Left renal pelvis (tissue), 4 donors: ENCODE results near the gene TMEM43. TPM values are rescaled to one million over a fixed set of nuclear protein-coding genes. Genes with fewer than 3 reads are reported as not detected.

Source experiments
- DNase-seq, 4 donors: peaks; one replicate each; pipeline ENCODE4 v3.0.0-alpha.2; 2013; ENCODE audit warnings: low read depth in 4 of 4, low spot score in 3 of 4
- polyA plus RNA-seq, 4 donors: library from polyadenylated mRNA; unstranded; fragments of 120-200 nt; gene quantifications; one replicate each; pipeline ENCODE4 v1.2.1, GENCODE V29; 2013; ENCODE audit not compliant: insufficient read length in 4 of 4

The TMEM43 gene
- polyA plus RNA-seq, 4 donors, result 51.0 to 113 (median 62.6) TPM

- DNase-seq, result no peak
Measured at GRCh38 chr3:14121859-14122258, 3.0 kb upstream of the TMEM43 start.

GRCh38 chr3:14122301-14122700 lies 2.6 kb upstream of the TMEM43 start:
- DNase-seq, result no peak

- DNase-seq, result no peak
Measured at GRCh38 chr3:14123308-14124222, 1.3 kb upstream of the TMEM43 start.

- DNase-seq, result no peak
Measured at GRCh38 chr3:14124223-14124614, 633 bp upstream of the TMEM43 start.

GRCh38 chr3:14125193-14126016 lies 553 bp downstream of the TMEM43 start:
- DNase-seq, result peak in 1 of 4 donors; percentile 46

- no peak for DNase-seq
Measured at GRCh38 chr3:14126017-14126886, 1.4 kb downstream of the TMEM43 start.

GRCh38 chr3:14126887-14127505 lies 2.1 kb downstream of the TMEM43 start:
- DNase-seq, result no peak

GRCh38 chr3:14127516-14128161 lies 2.8 kb downstream of the TMEM43 start:
- no peak for DNase-seq

GRCh38 chr3:14128724-14129123 lies 3.9 kb downstream of the TMEM43 start:
- DNase-seq, result no peak

GRCh38 chr3:14129296-14129695 lies 4.4 kb downstream of the TMEM43 start:
- DNase-seq, result no peak

- DNase-seq, result no peak
Measured at GRCh38 chr3:14130230-14130629, 5.4 kb downstream of the TMEM43 start.

- no peak for DNase-seq
Measured at GRCh38 chr3:14130707-14131106, 5.9 kb downstream of the TMEM43 start.

GRCh38 chr3:14131134-14131533 lies 6.3 kb downstream of the TMEM43 start:
- no peak for DNase-seq

GRCh38 chr3:14132120-14132519 lies 7.3 kb downstream of the TMEM43 start:
- DNase-seq, result no peak

GRCh38 chr3:14132689-14133088 lies 7.8 kb downstream of the TMEM43 start:
- DNase-seq, result no peak

GRCh38 chr3:14133188-14133800 lies 8.4 kb downstream of the TMEM43 start:
- no peak for DNase-seq

- DNase-seq, result no peak
Measured at GRCh38 chr3:14133876-14134275, 9.0 kb downstream of the TMEM43 start.

GRCh38 chr3:14134291-14134690 lies 9.4 kb downstream of the TMEM43 start:
- DNase-seq, result no peak

GRCh38 chr3:14135581-14135980 lies 10.7 kb downstream of the TMEM43 start:
- DNase-seq, result no peak
